GM19467 (cell line): ENCODE measurements around the gene GRN.
"Not testable (repeated sequence)": the region's sequence is repeated elsewhere in the genome, so short reads cannot be mapped to it uniquely, and the experiment has no call there.

Experiments
- ATAC-seq: cut with Tn5 transposase; IDR thresholded peaks from one replicate; pipeline ENCODE4 v1.9.1; 2021; ENCODE audit warnings: mild to moderate bottlenecking, moderate library complexity; ENCODE audit not compliant: unreplicated experiment

GRN gene

DNA sequence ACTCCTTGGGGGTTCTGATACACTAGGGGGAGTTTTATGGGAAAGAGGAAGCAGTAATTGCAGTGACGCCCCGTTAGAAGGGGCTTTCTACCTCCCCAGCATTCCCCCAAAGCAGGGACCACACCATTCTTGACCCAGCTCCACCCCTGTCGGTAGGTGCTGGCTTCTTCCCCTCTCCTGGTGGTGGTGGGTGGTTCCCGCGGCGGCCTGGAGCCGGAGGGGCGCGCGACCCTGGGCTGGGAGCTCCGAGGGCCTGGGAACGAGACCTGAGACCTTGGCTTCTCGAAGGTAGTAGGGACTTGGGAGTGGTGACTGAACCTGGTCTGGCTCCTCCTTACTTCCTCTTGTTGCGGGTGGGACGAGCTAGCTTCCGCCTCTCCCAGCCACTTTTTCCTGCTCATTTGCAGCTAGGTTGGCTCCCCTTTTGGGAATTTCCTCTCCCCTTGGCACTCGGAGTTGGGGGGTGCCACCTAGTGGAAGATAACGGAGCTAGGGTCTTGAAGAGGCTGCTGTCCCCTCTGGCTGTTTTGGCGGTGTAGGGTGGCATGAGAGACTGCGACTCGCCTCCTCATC, 438 bp downstream of the GRN start:
- peak; percentile 2 for ATAC-seq

DNA sequence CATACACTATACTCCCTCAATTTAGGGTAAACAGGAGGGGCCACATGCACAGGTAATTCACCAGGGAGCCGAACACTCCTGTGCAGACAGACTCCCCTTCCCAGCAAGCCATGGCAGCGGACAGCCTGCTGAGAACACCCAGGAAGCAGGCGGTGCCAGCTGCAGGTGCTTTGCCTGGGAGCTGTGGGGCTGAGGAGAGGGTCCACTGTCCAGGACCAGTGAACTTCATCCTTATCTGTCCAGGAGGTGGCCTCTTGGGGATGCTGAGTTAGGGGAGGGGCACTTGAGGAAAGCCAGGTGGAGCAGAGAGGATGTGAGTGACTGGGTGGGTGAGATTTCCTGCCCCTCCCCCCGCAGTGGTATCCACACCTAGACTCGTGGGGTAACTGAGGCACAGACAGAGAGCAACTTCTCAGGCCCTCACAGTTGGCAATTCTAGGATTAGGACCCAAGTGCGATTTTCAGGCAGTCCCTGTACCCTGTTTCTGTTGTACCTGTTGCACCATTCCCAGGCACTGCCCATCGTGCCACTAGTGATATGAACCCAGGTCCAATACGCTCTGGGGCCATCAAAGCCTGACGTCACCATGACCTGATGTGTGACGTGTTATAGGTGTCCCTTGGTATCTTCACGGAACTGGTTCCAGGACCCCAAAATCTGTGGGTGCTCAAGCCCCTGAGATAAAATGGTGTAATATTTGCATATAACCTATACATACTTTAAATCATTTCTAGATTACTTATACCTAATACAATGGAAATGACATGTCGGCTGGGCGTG, 1.2 kb downstream of the GRN start:
- no peak for ATAC-seq

DNA sequence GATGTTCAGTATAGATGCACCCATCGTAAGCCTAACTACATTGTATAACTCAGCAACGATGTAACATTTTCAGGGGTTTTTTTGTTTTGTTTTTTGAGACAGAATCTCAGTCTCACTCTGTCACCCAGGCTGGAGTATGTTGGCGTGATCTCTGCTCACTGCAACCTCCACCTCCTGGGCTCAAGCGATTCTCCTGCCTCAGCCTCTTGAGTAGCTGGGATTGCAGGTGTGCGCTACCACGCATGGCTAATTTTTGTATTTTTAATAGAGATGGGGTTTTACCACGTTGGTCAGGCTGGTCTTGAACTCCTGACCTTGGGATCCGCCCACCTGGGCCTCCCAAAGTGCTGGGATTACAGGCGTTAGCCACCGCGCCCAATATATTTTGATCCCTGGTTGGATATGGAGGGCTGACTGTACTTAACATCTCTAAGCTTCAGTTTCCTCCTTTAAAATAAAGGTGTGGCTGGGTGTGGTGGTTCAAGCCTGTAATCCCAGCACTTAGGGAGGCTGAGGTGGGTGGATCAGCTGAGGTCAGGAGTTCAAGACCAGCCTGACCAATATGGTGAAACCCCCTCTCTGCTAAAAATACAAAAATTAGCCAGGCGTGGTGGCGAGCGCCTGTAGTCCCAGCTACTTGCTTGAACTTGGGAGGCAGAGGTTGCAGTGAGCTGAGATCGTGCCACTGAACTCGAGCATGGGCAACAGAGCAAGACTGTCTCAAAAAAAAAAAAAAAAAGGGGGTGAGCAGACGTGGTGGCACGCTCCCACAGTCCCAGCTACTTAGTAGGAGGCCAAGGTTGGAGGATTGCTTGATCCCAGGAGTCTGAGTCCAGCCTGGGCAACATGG, 2.3 kb downstream of the GRN start:
- ATAC-seq: not testable (repeated sequence)

DNA sequence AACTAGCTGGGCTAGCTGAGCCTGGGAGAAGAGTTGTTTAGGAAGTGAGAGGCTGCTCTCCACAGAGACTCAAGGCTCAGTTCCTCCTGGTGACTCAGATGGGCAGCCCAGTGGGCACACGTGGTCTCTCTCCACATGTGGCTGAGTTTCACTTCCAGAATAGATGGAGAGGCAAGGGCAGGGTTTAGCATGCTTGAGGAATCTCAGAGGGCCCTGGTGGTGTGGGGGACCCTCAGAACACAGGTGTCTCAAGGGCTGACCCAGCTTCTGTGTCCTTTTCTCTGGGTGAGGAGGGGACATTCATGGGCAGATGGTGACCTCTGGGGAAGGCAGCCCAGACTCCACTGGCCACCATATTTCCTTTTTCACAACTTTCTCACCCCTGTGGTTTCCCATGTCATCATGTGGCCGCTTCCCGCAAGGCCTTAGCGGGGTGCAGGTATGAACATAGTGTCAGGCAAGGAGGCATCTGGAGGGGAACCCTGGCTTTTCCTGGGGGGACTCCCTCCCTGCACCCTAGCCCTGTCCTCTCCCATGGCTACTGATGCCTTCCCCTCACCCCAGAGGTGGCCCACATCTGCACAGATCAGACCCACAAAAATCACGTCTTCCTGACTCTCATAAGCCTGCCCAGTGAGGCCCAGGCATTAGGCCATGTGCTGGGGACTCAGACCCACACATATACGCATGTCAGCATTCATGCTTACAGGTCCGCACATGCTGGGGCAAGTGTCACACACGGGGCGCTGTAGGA, 3.3 kb downstream of the GRN start:
- ATAC-seq: peak; percentile 28

DNA sequence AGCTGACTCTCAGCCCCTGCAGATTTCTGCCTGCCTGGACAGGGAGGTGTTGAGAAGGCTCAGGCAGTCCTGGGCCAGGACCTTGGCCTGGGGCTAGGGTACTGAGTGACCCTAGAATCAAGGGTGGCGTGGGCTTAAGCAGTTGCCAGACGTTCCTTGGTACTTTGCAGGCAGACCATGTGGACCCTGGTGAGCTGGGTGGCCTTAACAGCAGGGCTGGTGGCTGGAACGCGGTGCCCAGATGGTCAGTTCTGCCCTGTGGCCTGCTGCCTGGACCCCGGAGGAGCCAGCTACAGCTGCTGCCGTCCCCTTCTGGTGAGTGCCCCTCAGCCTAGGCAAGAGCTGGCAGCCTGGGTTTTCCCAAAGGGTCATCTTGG, 3.9 kb downstream of the GRN start:
- no peak for ATAC-seq

DNA sequence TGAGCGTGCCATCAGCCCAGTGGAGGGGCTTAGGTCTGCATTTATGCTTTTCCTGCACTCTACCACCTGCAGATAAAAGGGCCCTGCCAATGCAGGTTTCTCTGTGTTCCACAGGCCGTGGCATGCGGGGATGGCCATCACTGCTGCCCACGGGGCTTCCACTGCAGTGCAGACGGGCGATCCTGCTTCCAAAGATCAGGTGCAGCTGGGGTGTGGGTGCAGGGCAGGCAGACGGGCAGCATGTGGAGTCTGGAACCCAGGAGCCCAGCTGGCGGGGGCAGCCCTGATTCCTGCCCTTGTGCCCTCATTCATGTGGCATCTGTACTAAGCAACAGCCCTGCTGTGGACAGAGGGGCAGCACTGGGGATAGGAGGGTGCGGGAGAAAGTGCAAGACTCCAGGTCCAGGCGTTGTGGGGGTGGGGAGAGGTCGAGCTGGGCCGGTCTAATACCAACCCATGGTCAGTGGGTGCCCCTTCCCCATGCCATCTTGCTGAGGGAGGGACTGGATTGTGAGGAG, 4.5 kb downstream of the GRN start:
- no peak for ATAC-seq

DNA sequence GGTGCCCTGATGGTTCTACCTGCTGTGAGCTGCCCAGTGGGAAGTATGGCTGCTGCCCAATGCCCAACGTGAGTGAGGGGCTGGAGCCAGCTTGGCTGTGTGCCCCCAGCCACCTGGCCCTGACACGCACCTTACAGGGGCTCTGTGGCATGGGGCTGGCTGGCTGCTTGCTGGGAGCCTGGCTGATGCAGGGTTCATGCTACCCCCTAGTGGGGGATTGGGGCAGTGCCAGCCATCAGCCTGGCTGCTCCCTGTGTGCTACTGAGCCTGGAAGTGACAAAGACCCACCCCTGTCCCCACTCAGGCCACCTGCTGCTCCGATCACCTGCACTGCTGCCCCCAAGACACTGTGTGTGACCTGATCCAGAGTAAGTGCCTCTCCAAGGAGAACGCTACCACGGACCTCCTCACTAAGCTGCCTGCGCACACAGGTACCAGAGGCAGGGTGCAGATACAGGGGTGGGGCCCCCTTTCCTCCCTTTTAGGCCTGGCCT, 5.7 kb downstream of the GRN start:
- ATAC-seq: no peak

DNA sequence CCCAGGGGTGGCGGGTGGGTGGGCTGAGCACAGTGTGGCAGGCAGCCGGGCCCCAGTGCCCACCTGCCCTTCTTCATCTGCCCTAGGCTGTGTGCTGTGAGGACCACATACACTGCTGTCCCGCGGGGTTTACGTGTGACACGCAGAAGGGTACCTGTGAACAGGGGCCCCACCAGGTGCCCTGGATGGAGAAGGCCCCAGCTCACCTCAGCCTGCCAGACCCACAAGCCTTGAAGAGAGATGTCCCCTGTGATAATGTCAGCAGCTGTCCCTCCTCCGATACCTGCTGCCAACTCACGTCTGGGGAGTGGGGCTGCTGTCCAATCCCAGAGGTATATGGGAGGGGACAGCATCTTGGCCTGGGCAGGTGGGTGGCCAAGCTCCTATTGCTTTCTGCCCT, 6.4 kb downstream of the GRN start:
- ATAC-seq: no peak

DNA sequence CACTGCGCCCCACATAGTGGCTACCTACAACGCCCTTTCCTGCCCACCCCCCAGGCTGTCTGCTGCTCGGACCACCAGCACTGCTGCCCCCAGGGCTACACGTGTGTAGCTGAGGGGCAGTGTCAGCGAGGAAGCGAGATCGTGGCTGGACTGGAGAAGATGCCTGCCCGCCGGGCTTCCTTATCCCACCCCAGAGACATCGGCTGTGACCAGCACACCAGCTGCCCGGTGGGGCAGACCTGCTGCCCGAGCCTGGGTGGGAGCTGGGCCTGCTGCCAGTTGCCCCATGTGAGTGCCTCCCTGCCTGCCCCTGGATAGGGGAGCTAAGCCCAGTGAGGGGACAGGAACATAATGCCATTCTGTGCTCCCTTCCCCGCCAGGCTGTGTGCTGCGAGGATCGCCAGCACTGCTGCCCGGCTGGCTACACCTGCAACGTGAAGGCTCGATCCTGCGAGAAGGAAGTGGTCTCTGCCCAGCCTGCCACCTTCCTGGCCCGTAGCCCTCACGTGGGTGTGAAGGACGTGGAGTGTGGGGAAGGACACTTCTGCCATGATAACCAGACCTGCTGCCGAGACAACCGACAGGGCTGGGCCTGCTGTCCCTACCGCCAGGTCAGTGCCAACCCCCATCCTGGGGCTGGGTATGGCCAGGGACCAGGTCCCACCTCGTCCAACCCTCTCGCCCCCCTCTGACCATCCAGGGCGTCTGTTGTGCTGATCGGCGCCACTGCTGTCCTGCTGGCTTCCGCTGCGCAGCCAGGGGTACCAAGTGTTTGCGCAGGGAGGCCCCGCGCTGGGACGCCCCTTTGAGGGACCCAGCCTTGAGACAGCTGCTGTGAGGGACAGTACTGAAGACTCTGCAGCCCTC, 7.1 kb downstream of the GRN start:
- ATAC-seq: no peak

DNA sequence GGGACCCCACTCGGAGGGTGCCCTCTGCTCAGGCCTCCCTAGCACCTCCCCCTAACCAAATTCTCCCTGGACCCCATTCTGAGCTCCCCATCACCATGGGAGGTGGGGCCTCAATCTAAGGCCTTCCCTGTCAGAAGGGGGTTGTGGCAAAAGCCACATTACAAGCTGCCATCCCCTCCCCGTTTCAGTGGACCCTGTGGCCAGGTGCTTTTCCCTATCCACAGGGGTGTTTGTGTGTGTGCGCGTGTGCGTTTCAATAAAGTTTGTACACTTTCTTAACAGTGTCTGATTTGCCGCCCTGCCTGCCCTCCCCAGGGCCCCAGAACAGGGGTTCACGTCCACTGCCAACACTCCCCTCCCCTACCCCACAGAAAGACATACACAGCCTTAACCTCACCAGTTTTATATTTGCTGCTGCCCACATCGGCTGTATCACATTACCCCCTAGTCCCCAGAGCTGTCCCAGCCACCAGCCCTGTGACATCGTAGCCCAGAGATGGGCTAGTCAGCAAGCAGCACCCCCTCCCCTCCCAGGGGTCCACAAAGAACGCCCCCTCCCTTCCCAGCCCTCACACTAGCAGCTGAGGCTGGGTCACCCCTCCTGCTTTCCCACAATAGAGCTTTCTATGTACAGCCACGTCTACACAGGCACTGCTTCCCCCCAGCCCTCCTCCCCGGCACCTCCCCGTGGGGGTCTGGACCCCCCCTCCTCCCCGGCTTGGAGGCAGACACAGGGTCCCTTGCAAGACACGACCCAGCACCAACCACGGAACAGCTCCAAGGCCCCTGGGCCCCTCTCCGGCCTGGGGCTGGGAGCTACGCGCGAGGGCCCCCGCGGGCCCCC, 7.9 kb downstream of the GRN start:
- no peak for ATAC-seq

DNA sequence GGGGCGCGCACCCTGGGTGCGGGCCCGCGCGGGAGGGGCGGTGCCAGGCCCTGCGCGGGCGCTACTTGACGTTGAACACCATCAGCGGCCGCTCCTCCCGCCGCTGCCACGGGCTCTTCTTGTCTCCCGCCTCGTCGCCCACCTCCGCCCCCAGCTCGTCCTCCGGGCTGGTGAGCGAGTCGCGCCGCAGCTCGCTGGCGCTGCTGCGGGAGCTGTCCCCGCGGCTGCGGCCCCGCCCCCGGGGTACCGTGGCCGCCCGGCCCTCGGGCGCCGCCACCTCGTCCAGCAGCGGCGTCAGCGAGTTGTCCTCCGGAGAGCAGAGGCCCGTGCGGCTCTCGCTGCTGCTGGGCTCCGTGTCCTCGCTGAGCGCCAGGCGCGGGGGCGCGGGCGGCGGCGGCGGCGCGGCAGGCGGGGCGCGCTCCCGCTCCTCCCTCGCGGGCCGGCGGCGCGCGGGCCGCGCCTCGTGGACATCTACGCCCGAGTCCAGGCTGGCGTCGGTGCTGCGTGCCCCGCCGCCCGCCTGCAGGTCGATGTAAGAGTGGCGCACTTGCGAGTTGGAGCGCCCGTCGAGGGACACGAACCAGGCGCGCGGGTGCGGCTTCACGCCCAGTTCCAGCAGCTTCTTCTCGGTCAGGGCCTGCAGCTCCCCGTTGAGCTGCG, 8.7 kb downstream of the GRN start:
- ATAC-seq: no peak

DNA sequence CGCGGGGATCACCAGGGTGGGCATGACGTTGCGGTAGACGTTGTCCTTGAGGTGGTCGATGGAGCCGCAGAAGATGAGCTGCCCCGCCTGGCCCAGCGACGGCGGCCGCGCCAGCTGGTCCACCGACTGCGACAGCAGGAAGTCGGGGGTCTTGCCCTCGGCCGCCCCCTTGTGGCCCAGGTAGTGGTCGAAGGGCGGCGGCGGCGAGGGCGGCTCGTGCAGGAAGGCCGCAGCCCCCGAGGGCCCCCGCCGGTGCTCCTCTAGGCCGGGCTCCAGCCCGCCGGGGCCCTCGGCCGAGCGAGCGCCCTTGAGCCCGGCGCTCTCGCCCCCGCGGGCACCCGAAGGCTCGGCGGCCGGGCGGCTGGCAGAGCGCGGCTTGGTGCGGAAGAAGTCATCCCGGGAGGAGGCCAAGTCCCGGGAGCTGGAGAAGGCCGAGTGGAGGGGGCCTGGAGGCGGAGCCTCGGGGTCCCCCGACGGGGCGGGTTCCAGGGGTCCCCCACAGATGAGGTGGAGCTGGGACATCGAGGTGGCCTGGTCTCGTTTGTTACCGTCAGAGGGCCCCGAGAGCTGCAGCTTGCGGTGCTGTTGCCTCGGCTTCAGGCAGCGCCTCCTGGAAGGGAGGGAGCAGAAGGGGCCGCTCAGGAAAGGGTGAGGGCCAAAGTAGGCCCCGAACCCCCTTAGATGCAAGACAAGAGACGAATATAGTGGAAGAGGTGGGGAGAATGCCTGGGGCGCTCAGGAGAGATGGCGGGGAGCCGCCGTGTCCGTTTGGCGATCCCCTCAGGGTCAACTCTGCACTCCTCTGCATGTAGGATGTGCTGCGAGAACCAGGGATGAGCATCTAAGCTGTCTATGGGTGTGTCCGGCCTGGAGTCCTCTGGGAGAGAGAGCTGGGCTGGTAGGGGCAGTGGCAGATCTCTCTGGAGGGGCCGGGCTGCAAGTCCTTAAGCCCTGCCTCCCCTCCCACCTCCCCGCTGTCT, 9.8 kb downstream of the GRN start:
- ATAC-seq: no peak

DNA sequence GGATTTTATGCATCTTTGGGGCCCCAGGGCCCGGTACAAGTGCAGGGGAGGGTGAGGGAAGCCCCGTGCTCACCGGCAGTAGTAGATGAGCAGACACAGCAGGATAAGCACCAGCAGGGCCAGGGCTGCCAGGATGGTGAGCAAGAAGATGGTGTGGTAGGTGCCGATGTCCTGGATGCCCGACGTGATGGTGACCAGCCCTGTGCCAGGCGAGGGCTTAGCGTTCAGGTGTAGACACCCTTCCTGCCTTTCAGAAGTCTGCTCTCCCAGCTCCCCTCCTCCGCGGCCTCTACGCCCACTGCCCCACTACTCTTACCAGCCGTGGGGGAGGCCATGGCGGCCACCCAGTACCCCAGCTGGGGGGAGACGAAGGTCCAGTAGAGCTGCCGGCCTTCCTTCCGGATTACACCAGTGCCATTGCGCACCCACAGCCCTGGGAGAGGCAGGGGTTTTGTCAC, 10.6 kb downstream of the GRN start:
- ATAC-seq: no peak

DNA sequence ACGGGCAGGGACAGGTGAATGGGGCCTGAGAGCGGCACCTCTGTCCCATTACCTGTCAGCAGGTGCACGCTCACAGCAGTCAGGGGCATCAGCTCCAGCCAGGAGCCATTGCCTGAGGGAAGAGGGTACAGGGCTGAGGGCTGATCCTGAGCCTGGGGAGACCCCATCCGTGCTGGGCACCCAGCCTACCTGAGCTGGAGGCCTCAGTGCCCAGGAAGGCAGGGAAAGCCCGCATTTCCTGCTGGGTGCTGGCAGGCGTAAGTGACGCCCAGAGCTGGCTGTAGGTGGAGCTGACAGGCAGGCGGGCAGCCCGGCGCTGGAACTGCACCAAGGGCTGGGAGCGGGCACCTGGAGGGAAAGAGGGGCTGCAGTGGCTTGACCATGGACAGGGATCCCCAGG, 11.1 kb downstream of the GRN start:
- ATAC-seq: no peak

DNA sequence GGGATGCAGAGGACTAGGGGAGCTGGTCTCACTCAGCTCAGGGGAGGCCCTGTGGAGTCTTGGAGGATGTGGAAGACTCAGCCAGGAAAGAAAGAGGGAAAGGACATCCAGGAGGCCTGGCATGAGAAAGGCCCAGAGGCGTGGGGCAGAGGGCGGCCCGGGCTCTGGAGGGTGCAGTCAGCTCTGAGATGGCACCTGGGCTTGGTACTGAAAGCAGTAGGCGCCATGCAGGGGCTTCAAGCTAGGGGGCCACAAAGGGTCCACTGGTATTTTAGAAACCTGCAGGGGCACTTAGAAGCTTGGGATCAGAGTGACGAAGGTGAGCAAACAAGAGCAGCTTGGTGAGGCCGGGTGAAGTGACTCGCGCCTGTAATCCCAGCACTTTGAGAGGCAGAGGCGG, 13.0 kb downstream of the GRN start:
- ATAC-seq: no peak

DNA sequence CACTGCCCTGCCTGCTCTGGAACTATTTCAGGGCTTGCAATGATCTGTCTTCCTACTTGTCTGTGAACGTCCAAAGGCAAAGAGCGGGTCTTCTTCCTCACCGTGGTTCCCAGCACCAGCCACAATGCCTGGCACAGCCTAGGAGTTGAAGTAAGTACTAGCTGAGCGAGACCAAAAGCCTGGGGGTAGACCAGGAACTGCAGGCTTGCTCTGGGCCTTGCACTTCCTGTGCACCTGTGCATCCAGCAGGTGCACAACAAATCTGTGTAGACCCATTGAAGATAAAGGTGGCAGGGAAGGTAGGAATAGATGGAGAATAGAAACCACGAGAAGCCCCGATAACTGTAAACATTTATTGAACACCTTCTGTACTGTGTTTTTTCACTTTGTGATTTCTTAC, 13.9 kb downstream of the GRN start:
- no peak for ATAC-seq

DNA sequence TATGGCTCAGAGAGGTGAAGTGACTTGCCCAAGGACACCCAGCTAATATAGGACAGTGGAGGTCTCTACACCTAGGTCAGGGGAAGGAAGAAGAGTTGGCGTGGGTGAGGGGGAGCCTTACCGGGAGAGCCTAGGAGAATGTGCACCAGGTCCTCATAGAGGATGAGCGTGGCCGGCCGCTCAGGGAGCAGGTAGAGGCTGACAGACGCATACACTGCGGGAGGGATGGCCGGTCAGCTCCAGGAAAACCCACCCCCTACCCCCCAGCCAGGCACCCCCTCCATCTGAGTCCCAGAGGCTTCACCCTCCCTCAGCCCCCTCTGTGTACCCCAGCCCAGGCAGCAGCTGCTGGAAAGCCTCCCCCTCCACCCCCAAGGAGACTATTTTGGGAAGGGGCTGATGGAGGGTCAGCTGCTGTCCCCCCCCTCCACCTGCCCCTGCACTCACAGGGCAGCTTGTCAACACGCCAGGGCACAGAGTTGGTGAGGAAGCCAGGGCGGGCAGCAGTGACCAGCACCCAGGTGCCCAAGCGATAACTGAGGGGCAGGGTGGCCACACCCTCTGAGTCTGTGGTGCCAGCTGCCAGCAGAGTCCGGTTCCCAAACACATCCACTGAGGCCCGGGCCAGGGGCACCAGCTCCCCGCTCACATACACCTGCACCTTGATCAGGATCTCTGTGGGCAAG, 14.5 kb downstream of the GRN start:
- no peak for ATAC-seq
